Heart left ventricle (tissue), 16 donors: ENCODE results near the gene PDGFRA. TPM values are rescaled to one million over a fixed set of nuclear protein-coding genes. Genes with fewer than 3 reads are reported as not detected.

Experiments used
- ATAC-seq, 4 donors: fragments of 200-7000 bp; cut with Tn5 transposase; one replicate each; pipeline ENCODE4 v1.9.1; 2020 to 2022; ENCODE audit warnings: moderate library complexity in 4 of 4, mild to moderate bottlenecking in 3 of 4, moderate number of reproducible peaks in 1 of 4
- DNase-seq, 5 donors: peaks; one replicate each; pipeline ENCODE4 v3.0.0-alpha.2; 2020
- H3K27ac ChIP-seq, 12 donors: fragments of 200-600 bp; sonication (generic) in 4 of 12; one replicate each; pipeline versions ENCODE4 v1.5.0 to v1.8.0; 2016 to 2022; ENCODE audit warnings: mild to moderate bottlenecking in 2 of 12
- H3K27me3 ChIP-seq, 9 donors: fragments of 200-600 bp; sonication (generic) in 2 of 9; one replicate each; pipeline versions ENCODE4 v1.5.1 to v1.8.0; 2016 to 2022; ENCODE audit warnings: mild to moderate bottlenecking in 3 of 9
- H3K36me3 ChIP-seq, 9 donors: fragments of 200-600 bp; sonication (generic) in 2 of 9; one replicate each; pipeline versions ENCODE4 v1.5.0 to v1.8.0; 2018 to 2022; ENCODE audit warnings: mild to moderate bottlenecking in 2 of 9
- H3K4me1 ChIP-seq, 12 donors: fragments of 200-600 bp; sonication (generic) in 4 of 12; one replicate each; pipeline versions ENCODE4 v1.5.0 to v1.8.0; 2016 to 2022; ENCODE audit warnings: mild to moderate bottlenecking in 3 of 12
- H3K4me3 ChIP-seq, 12 donors: fragments of 200-600 bp; sonication (generic) in 4 of 12; one replicate each; pipeline versions ENCODE4 v1.5.0 to v1.8.0; 2017 to 2022; ENCODE audit warnings: mild to moderate bottlenecking in 9 of 12, moderate library complexity in 4 of 12
- H3K9me3 ChIP-seq, 12 donors: fragments of 200-600 bp; sonication (generic) in 4 of 12; one replicate each; pipeline versions ENCODE4 v1.5.0 to v1.8.0; 2016 to 2022; ENCODE audit warnings: mild to moderate bottlenecking in 1 of 12
- CTCF ChIP-seq, 12 donors: fragments of 200-600 bp; sonication (generic) in 4 of 12; IDR thresholded peaks; one replicate each; pipeline versions ENCODE4 v1.5.0 to v1.8.0; 2018 to 2022; ENCODE audit warnings: antibody characterized with exemption in 12 of 12, mild to moderate bottlenecking in 5 of 12
- POLR2A ChIP-seq, 2 donors: fragments of 450-650 bp; IDR thresholded peaks; one replicate each; pipeline ENCODE4 v1.6.1; 2017; ENCODE audit warnings: antibody characterized with exemption in 2 of 2, mild to moderate bottlenecking in 2 of 2, moderate library complexity in 2 of 2
- WGBS, 4 donors: extraction: QIAGEN DNeasy Blood & Tissue Kit in 2 of 4; methylation state at CpG; one replicate each; pipeline versions ENCODE4 v1.1.5 to v1.1.7; 2013 to 2018; 5-methylcytosine and 5-hydroxymethylcytosine counted together
- intact Hi-C, 10 donors: fragments of 100-400 bp; cut with DNase I; formaldehyde crosslinking; loops; one replicate each; pipeline versions ENCODE4 v1.11.1 to v1.14.2; 2022
- polyA plus RNA-seq, 2 donors: library from polyadenylated mRNA; stranded (reverse); fragments of 200-250 nt; gene quantifications; one replicate each; pipeline ENCODE4 v1.2.3, GENCODE V29; 2013
- total RNA-seq, 9 donors: library from RNA; depleted of rRNA in 2 of 9; stranded (reverse); fragments of >200 nt in 2 of 9; fragmentation: NEBNext Ultra II Directional in 3 of 9; extraction: Animal tissue kit (Norgen Biotek cat#: 25700) in 3 of 9; gene quantifications; one replicate each; pipeline versions ENCODE4 v1.1.0 to v1.2.4, GENCODE V29; 2016 to 2023
- donor health status: ischemic (EF 13 %, LVEDD 7.1; RV severe dilation, severe dysfunction).
- donor health status: healthy with polysubstance abuse.
- donor health status: DM: no; HTN: yes; CAD: no.
- donor health status: DM: no; HTN: no; CAD: no.
- donor health status: ischemic (EF 25% LVEDD 6.9; RV normal size, moderate dysfunction).
- donor health status: ischemic (EF 25% LVEDD 5.7; RV mildly dilated, moderate dysfunction).
- donor health status: healthy.
- donor health status: DM: yes; HTN: yes; CAD: no.
- donor health status: ischemic (EF 35%, LVEDD 5.7; RV mildly dilated, moderate dysfunction).
- donor health status: nonischemic (EF 11% LVEDD 7.7; RV severe dilation, severe dysfunction).
- donor health status: DM: yes; HTN: yes; CAD: no.
- donor health status: PGD.
- donor health status: ischemic (EF 29% LVEDD 5.4; RV normal size, mild dysfunction).
- donor health status: nonischemic (EF 23%, LVEDD 6.1; RV moderate dilation, normal function).

PDGFRA gene
- total and polyA plus RNA-seq, 11 donors, result 4.3 to 58.1 (median 18.9) TPM

GRCh38 chr4:54254116-54254914, 25.2 kb downstream of the PDGFRA start:
- DNase-seq (no peak), ATAC-seq (no peak)
- WGBS, 4 donors, result 45 to 54% (median 50%) methylated on average over 7 of the region's 7 CpGs
- TF ChIP-seq POLR2A (IDR thresholded peaks at IDR 0.05), result no peak
- no peak for TF ChIP-seq CTCF (IDR thresholded peaks at IDR 0.05)
- Histone ChIP-seq H3K9me3 (peaks cover 0 to 7% (median 0%) of the 10 kb centered on the region in 12 donors), H3K27me3 (no peaks in the 10 kb centered on the region), H3K4me1 (peaks cover 0 to 18% (median 0%) of the 10 kb centered on the region in 12 donors), H3K36me3 (peaks cover 0 to 6% (median 0%) of the 10 kb centered on the region in 9 donors), H3K27ac (no peak overlapping the region), H3K4me3 (no peak overlapping the region)
- intact Hi-C loops, result no loop called here

GRCh38 chr4:54254915-54255246, 25.8 kb downstream of the PDGFRA start:
- peak in 3 of 4 donors; percentile 18 to 49 (median 36) for ATAC-seq
- DNase-seq, result no peak
- WGBS, 4 donors, result 67 to 71% (median 69%) methylated on average over 4 of the region's 4 CpGs
- Histone ChIP-seq H3K36me3 (peaks cover 0 to 6% (median 0%) of the 10 kb centered on the region in 9 donors), H3K9me3 (peaks cover 0 to 7% (median 0%) of the 10 kb centered on the region in 12 donors), H3K4me3 (no peak overlapping the region), H3K4me1 (peaks cover 0 to 18% (median 0%) of the 10 kb centered on the region in 12 donors), H3K27me3 (no peaks in the 10 kb centered on the region), H3K27ac (no peak overlapping the region)
- no peak for TF ChIP-seq CTCF (IDR thresholded peaks at IDR 0.05)
- TF ChIP-seq POLR2A (IDR thresholded peaks at IDR 0.05), result no peak
- intact Hi-C loops, result no loop called here

GRCh38 chr4:54255881-54256280, 26.8 kb downstream of the PDGFRA start:
- DNase-seq (no peak), ATAC-seq (peak in 2 of 4 donors; percentile 51 to 52)
- no peaks in the 10 kb centered on the region for H3K27me3 ChIP-seq
- H3K4me1 ChIP-seq, result peaks cover 0 to 18% (median 0%) of the 10 kb centered on the region in 12 donors
- intact Hi-C loops, result no loop called here
- H3K4me3 ChIP-seq, result no peak overlapping the region
- TF ChIP-seq CTCF (IDR thresholded peaks at IDR 0.05), result no peak
- TF ChIP-seq POLR2A (IDR thresholded peaks at IDR 0.05), result no peak
- peaks cover 0 to 8% (median 0%) of the 10 kb centered on the region in 9 donors for H3K36me3 ChIP-seq
- H3K27ac ChIP-seq, result no peak overlapping the region
- peaks cover 0 to 5% (median 0%) of the 10 kb centered on the region in 12 donors for H3K9me3 ChIP-seq
- WGBS, 4 donors, result 81 to 86% (median 84%) methylated on average over 2 of the region's 2 CpGs
